B cell (primary cell): Measurements from ENCODE around the gene AP5B1. TPM values are rescaled to one million over a fixed set of nuclear protein-coding genes. Genes with fewer than 3 reads are reported as not detected.

Source experiments
- ATAC-seq: fragments of 200-7000 bp; cut with Tn5 transposase; one replicate; pipeline ENCODE4 v1.10.0; 2021; ENCODE audit warnings: low read depth, mild to moderate bottlenecking, moderate number of reproducible peaks, moderate library complexity
- CTCF ChIA-PET: fragments of 350-600 bp; sonication (Branson Sonifier 250); formaldehyde crosslinking; loops from one replicate; lab custom pipeline; 2021; ENCODE audit warnings: antibody characterized with exemption, inconsistent platforms; lab: Charles Lee
- POLR2A ChIA-PET: fragments of 350-600 bp; sonication (Branson Sonifier 250); formaldehyde crosslinking; loops from one replicate; lab custom pipeline; 2021; ENCODE audit warnings: antibody characterized with exemption; lab: Charles Lee
- DNase-seq: peaks from one replicate; pipeline ENCODE4 v3.0.0; 2013
- H2AFZ ChIP-seq: 2 replicates; pipeline ENCODE4 v1.6.1; 2012; ENCODE audit warnings: mild to moderate bottlenecking, low read depth, low read length; ENCODE audit not compliant: insufficient read depth, poor library complexity, severe bottlenecking
- H3K27ac ChIP-seq, 2 donors: 1 replicate in 1 of 2; 2 replicates in 1 of 2; pipeline ENCODE4 v1.5.1; 2012 to 2013; ENCODE audit warnings: low read length in 2 of 2, mild to moderate bottlenecking in 2 of 2, moderate library complexity in 1 of 2
- H3K27me3 ChIP-seq, 4 experiments: fragments of 200-600 bp in 1 of 4; sonication (generic) in 1 of 4; replicated peaks in 1 of 4; 1 replicate in 2 of 4; 2 replicates in 2 of 4; pipeline versions ENCODE4 v1.6.1 to v1.7.0; 2013 to 2016; ENCODE audit warnings: low read length in 3 of 4, mild to moderate bottlenecking in 2 of 4, mixed read lengths in 1 of 4, moderate library complexity in 1 of 4; ENCODE audit not compliant: insufficient read depth in 4 of 4, control insufficient read depth in 3 of 4; ENCODE audit errors: control extremely low read depth in 1 of 4
- H3K36me3 ChIP-seq, 2 experiments: replicated peaks in 1 of 2; 1 replicate in 1 of 2; 2 replicates in 1 of 2; pipeline versions ENCODE4 v1.6.1 to v1.7.1; 2013; ENCODE audit warnings: low read length in 1 of 2; ENCODE audit not compliant: insufficient read depth in 2 of 2, control insufficient read depth in 1 of 2; ENCODE audit errors: control extremely low read depth in 1 of 2, extremely low read depth in 1 of 2
- H3K4me1 ChIP-seq, 2 donors: fragments of 200-600 bp in 1 of 2; sonication (generic) in 1 of 2; 1 replicate in 1 of 2; 2 replicates in 1 of 2; pipeline versions ENCODE4 v1.5.1 to v1.6.1; 2013 to 2017; ENCODE audit warnings: low read length in 2 of 2; ENCODE audit not compliant: control insufficient read depth in 2 of 2, insufficient read depth in 2 of 2
- H3K4me2 ChIP-seq: replicated peaks from 2 replicates; pipeline ENCODE3; 2012; ENCODE audit warnings: mild to moderate bottlenecking, low read depth, low read length; ENCODE audit not compliant: poor library complexity, severe bottlenecking
- H3K4me3 ChIP-seq, 5 experiments: fragments of 200-600 bp in 1 of 5; sonication (generic) in 1 of 5; 1 replicate in 3 of 5; 2 replicates in 2 of 5; pipeline versions ENCODE4 v1.5.1 to v1.7.0; 2011 to 2016; ENCODE audit warnings: low read length in 4 of 5, mild to moderate bottlenecking in 4 of 5, low read depth in 2 of 5, control low read depth in 1 of 5, moderate library complexity in 1 of 5; ENCODE audit not compliant: insufficient read depth in 1 of 5; ENCODE audit errors: control extremely low read depth in 1 of 5, extremely low read depth in 1 of 5
- H3K79me2 ChIP-seq: fragments of 200-600 bp; sonication (generic); one replicate; pipeline ENCODE4 v1.6.0; 2016; ENCODE audit warnings: low read length; ENCODE audit not compliant: control insufficient read depth, insufficient read depth
- H3K9ac ChIP-seq: fragments of 200-600 bp; sonication (generic); 2 replicates; pipeline ENCODE4 v1.6.1; 2017; ENCODE audit warnings: mild to moderate bottlenecking, low read length, moderate library complexity
- H3K9me3 ChIP-seq, 3 donors: one replicate each; pipeline versions ENCODE4 v1.6.1 to v1.7.1; 2013; ENCODE audit warnings: low read length in 2 of 3; ENCODE audit not compliant: control insufficient read depth in 2 of 3, insufficient read depth in 1 of 3; ENCODE audit errors: control extremely low read depth in 1 of 3
- H4K20me1 ChIP-seq: 2 replicates; pipeline ENCODE4 v1.6.0; 2012; ENCODE audit warnings: mild to moderate bottlenecking, low read length; ENCODE audit not compliant: insufficient read depth, control insufficient read depth, poor library complexity, severe bottlenecking
- H3K27ac Mint-ChIP-seq: one replicate; pipeline ENCODE4 v1.8.0; 2021; ENCODE audit warnings: mixed read lengths
- H3K27me3 Mint-ChIP-seq: one replicate; pipeline ENCODE4 v1.8.0; 2021; ENCODE audit warnings: mixed read lengths
- H3K4me1 Mint-ChIP-seq: one replicate; pipeline ENCODE4 v1.8.0; 2021; ENCODE audit warnings: mixed read lengths
- H3K4me3 Mint-ChIP-seq: one replicate; pipeline ENCODE4 v1.8.0; 2021; ENCODE audit warnings: mixed read lengths
- H3K9me3 Mint-ChIP-seq: one replicate; pipeline ENCODE4 v1.8.0; 2022; ENCODE audit warnings: mixed read lengths; ENCODE audit not compliant: insufficient read depth
- EZH2 ChIP-seq: IDR thresholded peaks from 2 replicates; pipeline ENCODE4 v1.6.1; 2012; ENCODE audit warnings: borderline replicate concordance, low read depth, mild to moderate bottlenecking, moderate library complexity, low read length; ENCODE audit not compliant: insufficient read depth, poor library complexity, severe bottlenecking
- WGBS: methylation state at CpG from one replicate; pipeline ENCODE4 v1.1.5; 2013; ENCODE audit warnings: missing lambda C conversion rate; ENCODE audit not compliant: insufficient coverage; 5-methylcytosine and 5-hydroxymethylcytosine counted together
- intact Hi-C: fragments of 100-400 bp; cut with micrococcal nuclease; formaldehyde crosslinking; loops from one replicate; pipeline ENCODE4 v1.10.0; 2022
- polyA plus RNA-seq: library from polyadenylated mRNA; depleted of rRNA; stranded (reverse); fragments of >200 nt; gene quantifications from 2 replicates; pipeline ENCODE4 v1.2.3, GENCODE V29; 2012
- total RNA-seq, 2 donors: library from RNA; stranded (reverse); fragments of 120-200 nt in 1 of 2; gene quantifications; 1 replicate in 1 of 2; 2 replicates in 1 of 2; pipeline versions ENCODE4 v1.2.3 to v1.2.4, GENCODE V29; 2013 to 2022
- TF ChIP-seq, protein P1 (sequence below): fragments of 200-600 bp; IDR thresholded peaks from one replicate; pipeline ENCODE4 v1.8.0; 2022; ENCODE audit warnings: antibody characterized with exemption, mild to moderate bottlenecking

The AP5B1 gene
- total and polyA plus RNA-seq, 2 donors (not counting 1 experiment from before 2014, with no cell fraction given): 9.6 to 25.2 TPM

DNA sequence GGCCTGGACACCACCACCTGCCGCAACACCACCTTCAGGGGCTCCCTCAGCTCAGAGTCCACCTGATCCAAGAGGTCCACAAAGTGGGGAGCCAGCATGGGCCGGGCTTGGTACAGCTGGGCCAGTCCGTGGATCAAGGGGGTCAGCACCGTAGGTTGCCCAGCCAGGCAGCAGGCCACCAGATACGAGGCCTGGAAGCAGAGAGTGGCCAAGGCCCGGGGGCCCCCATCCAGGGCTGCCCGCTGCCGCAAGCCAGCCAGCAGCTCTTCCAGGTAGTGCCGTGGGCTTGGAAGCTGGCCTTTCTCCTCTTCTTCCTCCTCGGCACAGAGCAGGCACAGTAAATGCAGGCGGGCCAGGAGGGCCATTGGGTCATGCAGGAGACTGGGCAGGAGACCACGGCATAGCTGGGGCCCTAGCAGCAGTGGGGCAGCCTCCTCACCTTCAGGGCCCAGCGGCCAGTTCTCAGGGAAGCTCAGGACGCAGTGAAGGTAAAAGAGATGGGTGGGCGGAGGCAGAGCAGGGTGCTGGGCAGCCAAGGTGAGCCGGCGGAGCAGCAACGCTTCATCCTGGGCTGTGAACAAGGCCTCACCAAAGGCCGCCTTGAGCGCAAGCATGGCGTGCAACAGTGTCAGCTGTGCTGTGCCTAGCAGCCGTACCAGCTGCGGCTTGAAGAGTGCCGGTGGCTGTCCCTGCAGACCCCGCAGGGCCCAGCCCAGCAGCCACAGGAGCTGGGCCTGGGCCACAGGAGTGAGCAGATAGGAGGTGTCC is 1.7 kb downstream of the AP5B1 start:
- DNase-seq (no peak), ATAC-seq (no peak)
- Histone ChIP-seq H4K20me1 (peaks cover 41% of the 10 kb centered on the region), H3K27me3 (no peaks in the 10 kb centered on the region), H2AFZ (no peak overlapping the region), H3K4me2 (peak overlapping the region; percentile 96), H3K4me1 (peaks cover 12 to 18% of the 10 kb centered on the region in 2 donors), H3K27ac (no peak overlapping the region), H3K9me3 (no peaks in the 10 kb centered on the region), H3K79me2 (peaks cover 26% of the 10 kb centered on the region), H3K4me3 (peak overlapping the region in 2 of 5 experiments; percentile 15 to 74), H3K9ac (peak overlapping the region; percentile 72), H3K36me3 (peaks cover 0 to 20% of the 10 kb centered on the region in 2 experiments)
- 98% methylated on average over 22 of the region's 25 CpGs for whole genome bisulfite sequencing
- intact Hi-C loops: no loop called here
- CTCF ChIA-PET: interaction anchor here (0.6 to 6.2 kb wide), 36 partner anchors 9 to 533 kb away, joined by 3 to 90 read pairs (median 6); partner anchors contain the start of genes CCDC85B, FIBP, KAT5 and MUS81
- Mint-ChIP-seq H3K27me3 (no peaks in the 10 kb centered on the region), H3K4me3 (peak overlapping the region; percentile 78), H3K27ac (no peak overlapping the region), H3K9me3 (no peaks in the 10 kb centered on the region), H3K4me1 (peaks cover 15% of the 10 kb centered on the region)
- POLR2A ChIA-PET: interaction anchor here (1.0 to 1.7 kb wide), 3 partner anchors 12 to 54 kb away, joined by 6 to 9 read pairs (median 7); partner anchors contain the start of gene SNX32
- no peak for TF ChIP-seq EZH2
- TF ChIP-seq, protein P1, sequence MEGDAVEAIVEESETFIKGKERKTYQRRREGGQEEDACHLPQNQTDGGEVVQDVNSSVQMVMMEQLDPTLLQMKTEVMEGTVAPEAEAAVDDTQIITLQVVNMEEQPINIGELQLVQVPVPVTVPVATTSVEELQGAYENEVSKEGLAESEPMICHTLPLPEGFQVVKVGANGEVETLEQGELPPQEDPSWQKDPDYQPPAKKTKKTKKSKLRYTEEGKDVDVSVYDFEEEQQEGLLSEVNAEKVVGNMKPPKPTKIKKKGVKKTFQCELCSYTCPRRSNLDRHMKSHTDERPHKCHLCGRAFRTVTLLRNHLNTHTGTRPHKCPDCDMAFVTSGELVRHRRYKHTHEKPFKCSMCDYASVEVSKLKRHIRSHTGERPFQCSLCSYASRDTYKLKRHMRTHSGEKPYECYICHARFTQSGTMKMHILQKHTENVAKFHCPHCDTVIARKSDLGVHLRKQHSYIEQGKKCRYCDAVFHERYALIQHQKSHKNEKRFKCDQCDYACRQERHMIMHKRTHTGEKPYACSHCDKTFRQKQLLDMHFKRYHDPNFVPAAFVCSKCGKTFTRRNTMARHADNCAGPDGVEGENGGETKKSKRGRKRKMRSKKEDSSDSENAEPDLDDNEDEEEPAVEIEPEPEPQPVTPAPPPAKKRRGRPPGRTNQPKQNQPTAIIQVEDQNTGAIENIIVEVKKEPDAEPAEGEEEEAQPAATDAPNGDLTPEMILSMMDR: no peak

DNA sequence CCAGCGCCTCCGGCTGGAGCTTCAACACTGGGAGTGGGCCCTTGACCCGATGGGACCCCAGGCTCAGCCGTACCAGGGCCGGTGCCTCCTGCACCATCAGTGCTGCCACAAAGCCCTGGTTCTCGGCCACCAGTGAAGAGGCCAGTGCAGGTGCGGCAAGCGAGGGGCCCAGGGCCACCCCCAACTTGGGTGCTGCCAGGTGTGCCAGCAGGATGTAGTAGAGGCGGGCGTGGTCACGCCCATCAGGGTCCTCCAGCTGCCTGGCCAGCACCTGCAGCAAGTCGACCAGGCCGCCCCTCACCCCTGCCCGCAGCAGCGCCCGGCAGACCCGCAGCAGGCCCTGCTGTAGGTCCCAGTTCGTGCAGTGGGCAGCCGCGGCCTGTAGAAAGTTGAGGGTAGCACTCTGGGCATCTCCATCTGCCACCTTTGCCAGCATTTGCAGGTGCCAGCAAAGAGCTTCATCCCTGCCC is 2.3 kb downstream of the AP5B1 start:
- H3K27me3 Mint-ChIP-seq: no peaks in the 10 kb centered on the region
- TF ChIP-seq EZH2: no peak
- TF ChIP-seq, protein P1: no peak
- H3K36me3 ChIP-seq: peaks cover 0 to 20% of the 10 kb centered on the region in 2 experiments
- H3K4me2 ChIP-seq: no peak overlapping the region
- peaks cover 26% of the 10 kb centered on the region for H3K79me2 ChIP-seq
- no peak overlapping the region for H2AFZ ChIP-seq
- intact Hi-C loops: no loop called here
- CTCF ChIA-PET: interaction anchor here (0.9 to 6.2 kb wide), 13 partner anchors 8 to 211 kb away, joined by 3 to 90 read pairs (median 7); partner anchors contain the start of genes KAT5 and RNASEH2C
- H3K4me3 ChIP-seq: no peak overlapping the region
- DNase-seq (no peak), ATAC-seq (no peak)
- peaks cover 12 to 18% of the 10 kb centered on the region in 2 donors for H3K4me1 ChIP-seq
- H3K9me3 Mint-ChIP-seq: no peaks in the 10 kb centered on the region
- WGBS: 96% methylated on average over 20 of the region's 20 CpGs
- no peak overlapping the region for H3K27ac Mint-ChIP-seq
- H3K27ac ChIP-seq: no peak overlapping the region
- H4K20me1 ChIP-seq: peaks cover 41% of the 10 kb centered on the region
- peak overlapping the region; percentile 78 for H3K4me3 Mint-ChIP-seq
- H3K9me3 ChIP-seq: no peaks in the 10 kb centered on the region
- POLR2A ChIA-PET: no interaction called here
- no peaks in the 10 kb centered on the region for H3K27me3 ChIP-seq
- H3K4me1 Mint-ChIP-seq: peaks cover 17% of the 10 kb centered on the region
- H3K9ac ChIP-seq: no peak overlapping the region
